SU-DHL-6 (cell line): Measurements from ENCODE around the gene PILRB.

Experiments
- CTCF ChIP-seq: fragments of 200-600 bp; sonication (generic); IDR thresholded peaks from one replicate; pipeline ENCODE4 v1.5.1; 2017; ENCODE audit warnings: antibody characterized with exemption, mild to moderate bottlenecking, low read length, moderate library complexity; ENCODE audit not compliant: insufficient read depth, poor library complexity, severe bottlenecking
- EZH2phosphoT487 ChIP-seq: fragments of 200-600 bp; sonication (generic), shearing (Covaris generic); conservative IDR thresholded peaks from 2 replicates; pipeline ENCODE4 v1.6.1; 2018; ENCODE audit warnings: mild to moderate bottlenecking, antibody characterized with exemption, low read length, moderate library complexity, mixed read lengths

- TF ChIP-seq CTCF (no peak), EZH2phosphoT487 (no peak)
These were observed 4.8 kb upstream of the PILRB start for GRCh38 chr7:100352984-100353684.
